GM11168 (cell line): ENCODE results near the gene C11orf42.

Experiments
- in situ Hi-C: fragments of 300-500 bp; cut with MboI; formaldehyde crosslinking; loops from one replicate; pipeline ENCODE4 v1.12.0; 2022; ENCODE audit warnings: low sequenced_read_pairs; ENCODE audit not compliant: unreplicated experiment

The C11orf42 gene, protein sequence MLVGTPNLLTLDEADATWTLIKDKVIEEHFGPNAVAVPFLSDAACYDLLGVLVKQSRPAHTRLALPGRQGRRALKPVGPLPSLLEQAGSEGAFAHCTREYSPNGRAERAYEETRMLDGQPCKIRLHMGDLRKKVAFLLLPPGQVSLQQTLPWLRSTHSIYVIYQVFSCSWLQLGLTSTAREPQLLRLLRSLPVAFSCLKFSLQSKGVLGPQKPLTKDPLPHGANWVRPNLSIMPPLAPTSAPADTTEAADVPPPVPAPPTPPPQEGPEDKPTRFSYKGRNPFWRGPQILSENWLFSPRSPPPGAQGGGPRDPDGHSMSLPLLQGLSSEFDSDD

DNA sequence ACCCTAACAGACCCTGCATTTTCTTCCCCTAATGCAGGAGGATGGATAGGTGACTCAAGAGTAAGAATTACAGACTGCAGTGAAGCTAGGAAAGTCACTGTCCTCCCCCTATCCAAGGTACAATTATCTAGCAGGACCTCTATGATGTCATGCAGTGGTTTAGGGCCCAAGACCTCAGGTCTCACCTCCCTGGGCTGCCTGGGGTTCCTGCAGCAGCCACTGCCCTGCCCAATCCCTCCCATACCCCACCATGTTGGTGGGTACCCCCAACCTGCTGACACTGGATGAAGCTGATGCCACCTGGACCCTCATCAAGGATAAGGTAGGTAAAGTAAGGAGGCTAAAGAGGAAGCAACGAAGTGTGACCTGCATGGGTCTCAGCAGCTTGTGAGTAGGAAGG lies at the start of gene C11orf42:
C11orf42 (plus strand) TSS at position 192 of the 400 bp plus-strand sequence; CDS start at position 251, 59 bp downstream.
- in situ Hi-C loops: no loop called here

DNA sequence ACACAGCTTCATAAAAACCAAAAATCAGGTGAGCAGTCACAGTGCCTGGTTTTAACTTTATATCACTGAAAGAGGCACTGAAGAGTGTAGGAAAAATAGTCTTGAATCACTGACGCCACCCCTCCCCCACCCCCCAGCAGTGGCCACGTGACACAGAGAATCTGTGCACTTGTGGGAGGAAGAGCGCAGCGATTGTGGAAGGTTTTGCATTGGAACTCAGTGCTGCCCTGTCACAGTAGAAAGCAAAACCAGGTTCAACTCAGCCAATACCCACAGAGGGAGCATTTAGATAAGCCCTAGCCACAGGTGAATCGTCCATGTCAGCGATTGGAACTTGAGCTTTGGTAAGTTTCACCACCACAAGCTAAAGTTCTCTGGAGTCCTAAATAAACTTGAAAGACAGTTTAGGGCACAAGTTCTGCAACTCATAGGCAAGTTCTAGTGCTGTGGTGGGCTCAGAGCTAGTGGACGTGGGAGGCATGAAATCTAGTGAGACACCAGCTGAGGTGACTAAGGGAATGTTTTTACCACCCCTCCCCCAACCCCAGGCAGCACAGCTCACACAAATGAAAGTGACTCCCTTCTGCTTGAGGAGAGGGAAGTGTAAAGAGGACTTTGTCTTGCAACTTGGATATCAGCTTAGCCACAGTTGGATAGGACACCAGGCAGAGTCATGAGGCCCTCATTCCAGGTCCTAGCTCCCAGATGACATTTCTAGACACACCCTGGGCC lies 48.6 kb upstream of the C11orf42 start:
- in situ Hi-C loops: no loop called here

DNA sequence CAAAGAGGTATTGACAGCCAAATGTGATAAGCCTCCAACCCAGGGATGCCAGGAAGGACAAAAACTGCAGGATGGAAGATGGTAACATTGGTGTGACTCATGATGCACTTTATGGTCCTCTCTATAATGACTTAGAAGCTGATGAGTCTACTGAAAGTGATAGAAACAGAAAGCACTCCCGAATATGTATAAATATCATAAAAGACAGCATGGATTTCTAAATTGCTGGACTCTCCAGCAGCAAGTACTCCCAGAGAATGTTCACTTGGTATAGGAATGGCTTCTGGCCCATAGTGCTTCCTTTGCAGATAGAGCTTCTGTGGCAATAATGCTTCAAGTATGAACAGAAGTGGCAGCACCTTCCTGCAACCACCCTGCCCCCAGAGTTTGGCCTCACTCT lies 35.1 kb upstream of the C11orf42 start, which contains the start of gene OR52B2:
OR52B2 (minus strand) TSS at position 101 of the 400 bp plus-strand sequence; CDS start at position 101, 0 bp downstream.
- in situ Hi-C loops: no loop called here

DNA sequence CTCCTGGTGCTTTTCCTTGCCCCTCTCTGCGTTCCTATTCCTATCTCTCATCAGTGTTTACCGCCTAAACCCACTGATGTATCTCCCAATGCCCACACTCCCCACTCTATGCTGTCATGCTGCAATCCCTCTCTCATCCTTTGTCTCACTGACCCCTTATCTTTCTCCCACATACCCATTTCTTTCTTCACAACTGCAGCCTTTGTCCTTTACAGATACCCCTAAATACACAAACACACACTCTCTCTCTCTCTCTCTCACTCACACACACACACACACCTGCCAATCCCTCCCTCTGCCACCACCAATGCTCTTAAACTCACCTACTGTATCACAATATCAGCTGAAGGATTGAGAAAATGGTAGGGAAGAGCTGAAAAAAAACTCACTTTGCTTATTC lies 29.9 kb upstream of the C11orf42 start:
- in situ Hi-C loops: no loop called here

DNA sequence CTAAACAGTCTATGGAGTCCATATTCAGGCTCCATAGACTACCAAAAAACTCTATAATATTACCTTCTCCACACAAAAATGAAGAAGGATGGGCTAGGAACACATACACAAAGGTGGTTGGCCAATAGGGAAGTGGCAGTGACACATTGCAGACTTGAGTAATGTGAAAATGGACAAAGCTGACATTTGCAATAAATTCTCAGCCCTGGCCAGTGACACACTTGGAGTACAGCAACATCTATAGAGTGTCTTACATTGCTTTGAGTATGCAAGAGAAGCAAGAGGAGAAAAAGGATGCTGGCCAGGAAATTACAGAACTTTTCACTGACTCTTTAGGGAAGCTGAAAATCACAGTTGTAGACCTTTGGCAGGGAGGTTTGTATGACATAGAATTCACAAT lies 13.6 kb upstream of the C11orf42 start:
- in situ Hi-C loops: no loop called here

DNA sequence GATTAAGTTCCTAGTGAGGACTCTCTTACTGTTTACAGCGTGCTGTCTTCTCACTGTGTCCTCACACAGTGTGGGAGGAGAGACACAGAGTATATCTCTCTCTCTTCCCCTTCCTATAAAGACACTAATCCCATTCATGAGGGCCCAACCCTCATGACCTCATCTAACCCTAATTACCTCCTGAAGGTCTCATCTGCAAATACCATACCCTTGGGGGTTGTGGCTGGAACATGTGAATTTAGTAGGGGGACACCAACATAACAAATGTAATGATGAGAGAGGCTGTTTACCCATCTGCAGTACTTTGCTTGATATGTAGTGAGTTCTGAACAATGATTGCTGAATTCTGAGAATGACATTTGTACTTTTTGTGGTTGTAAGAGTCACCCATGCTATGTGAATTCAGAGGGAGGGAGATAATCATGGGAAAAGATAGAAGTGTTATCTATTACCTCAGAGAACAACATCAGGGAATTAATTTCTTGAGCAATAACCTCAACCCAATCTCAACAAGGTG lies 11.2 kb upstream of the C11orf42 start:
- in situ Hi-C loops: no loop called here

DNA sequence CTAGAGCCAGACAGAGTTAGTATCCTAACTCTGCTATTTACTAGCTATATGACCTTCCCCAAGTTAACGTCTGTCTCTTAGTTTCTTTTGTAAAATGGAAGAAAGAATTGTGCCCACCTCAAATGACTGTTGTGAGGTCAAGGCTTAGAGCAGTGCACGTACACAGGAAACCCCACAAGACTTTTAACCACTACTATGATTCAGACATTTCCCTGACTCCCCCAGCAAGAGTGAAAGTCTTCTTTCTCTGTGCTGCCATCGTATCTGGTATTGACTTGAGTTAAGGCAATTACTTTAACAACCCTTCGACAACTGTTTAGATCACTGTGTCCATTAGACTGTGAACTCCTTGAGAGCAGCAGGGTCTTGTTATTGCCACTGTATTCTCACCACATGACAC lies 9.0 kb upstream of the C11orf42 start:
- in situ Hi-C loops: no loop called here

DNA sequence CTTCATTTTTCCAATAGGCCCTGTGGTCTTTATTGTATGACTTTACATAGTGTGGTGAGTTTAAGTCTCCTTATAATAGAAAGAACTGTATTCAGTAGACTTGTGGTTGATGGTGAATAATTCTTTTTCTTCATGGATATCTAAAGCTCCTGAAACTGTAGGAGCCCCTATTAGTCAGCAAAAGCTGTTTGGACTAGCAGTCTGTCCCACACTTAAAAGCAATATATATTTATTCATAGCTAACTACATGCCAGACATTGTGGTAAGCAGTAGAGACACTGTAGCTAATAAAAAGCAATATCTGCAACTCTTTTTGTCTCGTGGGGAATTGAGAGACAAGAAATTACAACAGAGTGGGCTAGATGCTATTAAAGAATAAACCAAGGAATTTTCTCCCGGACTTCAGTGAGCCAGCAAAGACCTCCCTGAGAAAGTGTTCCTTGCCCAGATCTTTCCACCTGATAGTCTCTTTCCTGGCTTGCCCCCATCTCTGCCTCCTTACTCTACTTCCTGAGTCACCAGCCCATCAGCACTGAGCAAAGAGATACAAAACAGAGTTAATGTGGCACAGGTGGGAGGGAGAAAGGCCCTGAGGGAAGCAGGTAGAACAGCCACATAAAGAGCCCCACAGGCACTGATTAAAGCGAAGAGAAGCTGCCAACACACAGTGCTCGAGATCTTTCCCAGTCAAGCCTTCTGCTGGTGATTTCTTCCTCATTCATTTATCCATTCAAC lies 7.7 kb upstream of the C11orf42 start:
- in situ Hi-C loops: no loop called here

DNA sequence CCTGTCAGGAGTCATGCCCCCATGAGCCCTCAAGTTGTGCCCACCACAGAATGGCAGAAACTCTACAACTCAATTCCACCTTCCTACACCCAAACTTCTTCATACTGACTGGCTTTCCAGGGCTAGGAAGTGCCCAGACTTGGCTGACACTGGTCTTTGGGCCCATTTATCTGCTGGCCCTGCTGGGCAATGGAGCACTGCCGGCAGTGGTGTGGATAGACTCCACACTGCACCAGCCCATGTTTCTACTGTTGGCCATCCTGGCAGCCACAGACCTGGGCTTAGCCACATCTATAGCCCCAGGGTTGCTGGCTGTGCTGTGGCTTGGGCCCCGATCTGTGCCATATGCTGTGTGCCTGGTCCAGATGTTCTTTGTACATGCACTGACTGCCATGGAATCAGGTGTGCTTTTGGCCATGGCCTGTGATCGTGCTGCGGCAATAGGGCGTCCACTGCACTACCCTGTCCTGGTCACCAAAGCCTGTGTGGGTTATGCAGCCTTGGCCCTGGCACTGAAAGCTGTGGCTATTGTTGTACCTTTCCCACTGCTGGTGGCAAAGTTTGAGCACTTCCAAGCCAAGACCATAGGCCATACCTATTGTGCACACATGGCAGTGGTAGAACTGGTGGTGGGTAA lies 6.1 kb upstream of the C11orf42 start, which contains the start of gene OR52W1:
OR52W1 (plus strand) TSS at position 51 of the 637 bp plus-strand sequence; CDS start at position 51, 0 bp downstream.
- in situ Hi-C loops: no loop called here

DNA sequence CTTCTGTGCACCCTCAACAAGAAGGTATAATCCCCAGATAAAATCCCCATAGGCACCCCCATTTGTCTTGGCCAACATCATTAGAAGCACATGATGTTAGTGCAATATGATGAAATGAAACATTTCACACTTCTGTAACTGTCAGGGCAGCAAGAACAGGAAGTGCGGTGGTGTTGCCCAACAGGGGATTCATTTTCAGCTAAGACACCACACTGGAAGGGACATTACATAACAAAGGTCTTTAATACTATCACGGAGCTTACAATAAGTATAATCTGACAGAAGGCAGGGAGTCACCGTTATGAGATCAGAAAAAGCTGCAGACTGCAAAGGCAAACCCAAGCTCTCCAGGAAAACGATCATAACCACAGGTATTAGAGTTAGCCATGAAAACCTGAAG lies 4.4 kb upstream of the C11orf42 start:
- in situ Hi-C loops: no loop called here

DNA sequence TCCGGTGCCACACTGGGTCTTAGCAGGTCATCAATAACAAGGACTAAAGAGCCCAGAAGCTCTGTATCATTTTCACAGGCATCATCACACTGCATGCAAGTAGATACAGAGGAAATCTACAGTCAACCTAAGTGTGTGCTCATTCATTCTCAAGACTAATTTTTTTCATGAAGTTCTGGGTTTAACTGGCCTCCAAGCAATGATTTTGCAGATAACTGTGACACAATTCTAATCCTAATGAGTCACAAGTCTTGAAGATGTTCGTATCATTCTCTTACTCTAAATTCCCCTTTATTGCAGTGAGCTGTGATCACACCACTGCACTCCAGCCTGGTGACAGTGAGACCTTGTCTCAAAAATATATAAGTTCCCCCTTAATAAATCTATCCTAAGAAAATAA lies 3.9 kb upstream of the C11orf42 start:
- in situ Hi-C loops: no loop called here

DNA sequence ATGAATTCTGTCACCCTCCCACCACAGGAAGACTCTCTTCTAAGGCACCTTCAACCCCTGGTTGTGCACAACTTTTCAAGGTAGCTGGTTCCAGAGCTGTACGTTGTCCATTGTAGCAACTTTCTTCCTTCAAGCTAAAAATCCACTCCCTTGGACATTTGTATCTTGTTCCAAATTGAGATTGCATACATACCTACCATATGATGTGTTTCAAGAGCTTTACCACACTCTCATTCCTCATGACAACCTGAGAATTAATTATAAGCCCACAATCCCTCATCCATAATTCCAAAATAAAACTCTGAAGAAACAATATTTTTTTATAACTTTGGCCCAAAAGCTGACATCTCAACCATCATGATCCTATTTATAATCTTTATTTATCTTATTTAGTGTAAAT lies 3.3 kb upstream of the C11orf42 start:
- in situ Hi-C loops: no loop called here

DNA sequence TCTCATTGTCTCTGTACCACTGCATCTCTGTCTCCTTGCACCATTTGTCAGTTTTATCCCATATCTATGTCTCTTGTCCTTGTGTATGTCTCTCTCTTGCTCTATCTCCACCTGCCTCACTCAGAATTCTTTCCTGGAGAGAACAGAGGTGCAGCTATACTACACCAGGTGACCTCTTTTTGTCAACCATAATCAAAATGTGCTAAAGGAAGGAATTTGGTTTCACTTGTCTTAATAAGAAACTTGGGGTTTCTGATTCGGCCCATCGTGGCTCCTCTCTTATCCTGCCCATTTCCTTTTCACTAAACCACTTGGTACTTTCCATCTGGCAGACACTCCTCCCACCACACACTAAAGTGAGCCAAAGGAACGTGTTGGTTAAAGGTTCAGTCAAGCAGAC lies 2.0 kb upstream of the C11orf42 start:
- in situ Hi-C loops: no loop called here

DNA sequence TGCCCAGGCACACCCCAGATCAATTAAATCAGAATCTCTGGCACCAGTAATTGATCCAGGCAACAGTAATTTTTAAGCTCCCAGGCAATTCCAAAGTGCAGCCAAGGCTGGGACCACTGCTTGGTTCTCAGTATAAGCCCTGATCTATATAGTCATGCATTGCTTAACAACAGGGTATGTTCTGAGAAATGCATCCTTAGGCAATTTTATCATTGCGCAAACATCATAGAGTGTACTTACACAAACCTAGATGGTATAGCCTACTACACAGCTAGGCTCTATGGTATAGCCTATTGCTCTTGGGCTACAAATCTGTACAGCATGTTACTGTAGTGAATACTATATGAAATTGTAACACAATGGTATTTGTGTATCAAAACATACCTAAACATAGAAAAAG lies 651 bp upstream of the C11orf42 start:
- in situ Hi-C loops: no loop called here

DNA sequence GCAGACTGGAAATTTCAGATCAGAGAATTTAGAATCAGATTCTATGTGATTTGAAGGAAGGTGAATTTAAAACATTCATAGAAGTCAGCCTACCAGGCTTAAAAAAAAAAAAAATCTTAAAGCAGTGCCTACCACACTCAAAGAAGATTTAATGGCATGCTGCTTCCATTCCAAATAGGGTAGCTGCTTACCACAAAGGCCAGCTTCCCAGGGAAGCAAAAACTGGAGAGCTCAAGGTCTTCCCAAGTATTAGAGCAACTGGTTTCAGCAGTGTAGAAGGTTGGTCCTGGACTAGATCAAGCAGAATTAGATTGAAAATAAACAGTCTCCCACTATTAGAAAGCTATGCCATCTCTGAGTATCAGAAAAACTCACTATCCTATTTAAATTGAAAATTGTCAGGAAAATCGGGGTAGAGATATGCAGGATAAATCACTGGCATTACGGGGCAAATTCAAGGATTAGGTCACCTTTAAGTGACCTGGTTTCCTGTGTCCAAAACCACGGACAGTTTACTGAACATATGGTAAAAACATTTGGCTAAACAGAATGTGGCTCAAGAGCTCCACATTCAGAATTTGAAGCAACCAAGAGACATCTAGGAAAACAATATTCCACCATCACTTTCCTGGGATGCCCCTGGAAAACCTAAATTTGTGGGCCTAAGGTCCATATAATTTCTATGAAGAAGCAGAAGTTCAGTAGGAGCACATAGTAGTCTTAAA lies 1.3 kb downstream of the C11orf42 start:
- in situ Hi-C loops: no loop called here

DNA sequence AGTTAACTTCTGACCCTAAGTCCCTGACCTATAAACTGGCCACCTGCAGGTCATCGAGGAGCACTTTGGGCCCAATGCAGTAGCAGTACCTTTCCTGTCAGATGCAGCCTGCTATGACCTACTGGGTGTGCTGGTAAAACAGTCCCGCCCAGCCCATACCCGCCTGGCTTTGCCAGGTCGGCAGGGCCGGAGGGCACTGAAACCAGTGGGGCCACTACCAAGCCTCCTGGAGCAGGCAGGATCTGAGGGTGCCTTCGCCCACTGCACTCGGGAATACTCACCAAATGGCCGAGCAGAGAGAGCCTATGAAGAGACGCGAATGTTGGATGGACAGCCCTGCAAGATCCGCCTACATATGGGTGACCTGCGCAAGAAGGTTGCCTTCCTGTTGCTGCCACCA lies 4.4 kb downstream of the C11orf42 start:
- in situ Hi-C loops: no loop called here

DNA sequence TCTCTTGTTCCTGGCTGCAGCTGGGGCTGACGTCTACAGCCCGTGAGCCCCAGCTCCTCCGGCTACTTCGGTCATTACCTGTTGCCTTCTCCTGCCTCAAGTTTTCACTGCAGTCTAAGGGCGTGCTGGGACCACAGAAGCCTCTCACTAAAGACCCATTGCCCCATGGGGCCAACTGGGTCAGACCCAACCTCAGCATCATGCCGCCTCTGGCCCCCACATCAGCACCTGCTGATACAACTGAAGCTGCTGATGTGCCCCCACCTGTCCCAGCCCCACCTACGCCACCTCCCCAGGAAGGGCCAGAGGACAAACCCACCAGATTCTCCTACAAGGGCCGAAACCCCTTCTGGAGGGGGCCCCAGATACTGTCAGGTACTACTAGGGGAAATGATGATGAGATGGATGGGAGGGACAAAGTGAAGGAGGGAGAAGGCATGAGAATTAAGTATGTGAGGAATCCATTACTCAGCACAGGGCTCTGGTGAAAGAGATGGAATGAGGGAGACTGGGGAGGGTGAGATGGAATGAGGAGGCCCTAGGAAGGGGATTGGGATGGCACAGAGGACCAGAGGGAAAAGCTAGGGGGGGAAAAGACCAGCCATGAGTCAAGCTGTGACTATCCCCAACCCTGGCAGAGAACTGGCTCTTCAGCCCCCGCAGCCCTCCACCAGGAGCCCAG lies 5.1 kb downstream of the C11orf42 start:
- in situ Hi-C loops: no loop called here

DNA sequence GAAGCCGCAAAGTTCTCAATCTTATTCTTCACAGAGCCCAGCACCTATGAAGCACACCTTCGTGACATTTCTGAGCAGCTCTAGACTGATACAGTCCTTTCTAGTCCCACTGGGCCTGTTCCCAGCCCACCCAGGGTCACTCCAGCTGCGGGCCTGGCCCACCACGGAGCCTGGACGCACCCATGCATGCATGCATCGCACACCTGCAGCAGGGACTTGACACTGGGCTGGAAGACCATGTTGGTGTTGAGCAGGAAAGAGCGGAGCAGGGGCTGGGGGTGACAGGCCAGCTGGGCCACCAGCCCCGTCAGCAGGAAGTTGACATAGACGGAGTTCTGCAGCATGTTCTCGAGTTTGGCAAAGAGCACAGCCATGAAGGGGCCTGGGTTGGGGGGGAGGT lies 9.2 kb downstream of the C11orf42 start:
- in situ Hi-C loops: no loop called here

DNA sequence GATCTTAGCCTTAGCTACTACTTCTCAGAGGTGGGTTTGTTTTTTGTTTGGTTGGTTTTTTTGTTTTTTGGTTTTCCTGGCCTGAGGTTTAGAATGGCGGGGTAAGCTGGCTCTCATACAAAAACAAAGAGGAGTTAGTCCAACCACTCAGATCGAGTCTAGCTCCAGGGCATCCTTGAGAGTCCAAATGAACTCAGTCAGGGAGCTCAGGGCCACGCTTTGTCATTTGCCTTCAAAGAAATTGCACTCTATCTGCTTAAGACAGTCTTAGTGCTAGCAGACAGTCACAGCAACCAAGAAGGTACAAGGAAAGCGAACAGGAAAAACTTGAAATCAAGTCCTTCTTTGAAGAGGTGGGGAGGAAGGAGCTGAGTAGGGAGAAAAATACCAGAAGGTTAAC lies 11.1 kb downstream of the C11orf42 start:
- in situ Hi-C loops: no loop called here
